Loucy (cell line): ENCODE data around the gene SLC18A3.

Experiments used
- H2AFZ ChIP-seq: fragments of 200-600 bp; sonication (generic); 2 replicates; pipeline ENCODE4 v1.6.0; 2016; ENCODE audit warnings: antibody characterized with exemption, mild to moderate bottlenecking, low read length, moderate library complexity
- H3F3A ChIP-seq: fragments of 200-600 bp; 2 replicates; pipeline ENCODE4 v1.6.0; 2016; ENCODE audit warnings: antibody characterized with exemption, low read depth, mild to moderate bottlenecking
- H3K27me3 ChIP-seq: fragments of 200-600 bp; sonication (generic); 2 replicates; pipeline ENCODE4 v1.6.1; 2014; ENCODE audit warnings: low read length, mild to moderate bottlenecking; ENCODE audit not compliant: insufficient read depth, poor library complexity, severe bottlenecking
- H3K36me3 ChIP-seq: fragments of 200-600 bp; sonication (generic); 2 replicates; pipeline ENCODE4 v1.6.1; 2016; ENCODE audit warnings: low read length; ENCODE audit not compliant: insufficient read depth
- H3K4me1 ChIP-seq: fragments of 200-600 bp; sonication (generic); 2 replicates; pipeline ENCODE4 v1.5.1; 2014; ENCODE audit warnings: low read length, mild to moderate bottlenecking; ENCODE audit not compliant: insufficient read depth, poor library complexity, severe bottlenecking
- H3K4me2 ChIP-seq: fragments of 200-600 bp; sonication (generic); 2 replicates; pipeline ENCODE4 v1.6.0; 2014; ENCODE audit warnings: antibody characterized with exemption, low read length, low read depth, mild to moderate bottlenecking; ENCODE audit not compliant: poor library complexity, severe bottlenecking
- H3K4me3 ChIP-seq: fragments of 200-600 bp; sonication (generic); 2 replicates; pipeline ENCODE4 v1.5.1; 2014; ENCODE audit warnings: low read length, mild to moderate bottlenecking, mixed read lengths; ENCODE audit not compliant: poor library complexity, severe bottlenecking
- H3K79me2 ChIP-seq: fragments of 200-600 bp; sonication (generic); 2 replicates; pipeline ENCODE4 v1.6.1; 2014; ENCODE audit warnings: low read length; ENCODE audit not compliant: insufficient read depth
- H3K9ac ChIP-seq: fragments of 200-600 bp; sonication (generic); 2 replicates; pipeline ENCODE4 v1.6.0; 2014; ENCODE audit warnings: mild to moderate bottlenecking, low read depth, low read length, moderate library complexity; ENCODE audit not compliant: poor library complexity, severe bottlenecking
- H3K9me2 ChIP-seq: fragments of 200-600 bp; sonication (generic); replicated peaks from 2 replicates; pipeline ENCODE4 v1.6.1; 2016; ENCODE audit warnings: low read depth, low read length, mixed read lengths
- H3K9me3 ChIP-seq: fragments of 200-600 bp; sonication (generic); 2 replicates; pipeline ENCODE4 v1.6.1; 2014; ENCODE audit warnings: mild to moderate bottlenecking, antibody characterized with exemption, low read length, low read depth; ENCODE audit not compliant: insufficient read depth
- H4K20me1 ChIP-seq: fragments of 200-600 bp; sonication (generic); 2 replicates; pipeline ENCODE4 v1.6.0; 2014; ENCODE audit warnings: antibody characterized with exemption, low read length, mild to moderate bottlenecking; ENCODE audit not compliant: insufficient read depth, poor library complexity, severe bottlenecking
- CTCF ChIP-seq: fragments of 200-600 bp; sonication (generic); conservative IDR thresholded peaks from 2 replicates; pipeline ENCODE4 v1.5.1; 2014; ENCODE audit warnings: mild to moderate bottlenecking, antibody characterized with exemption, low read length
- EZH2phosphoT487 ChIP-seq: fragments of 200-600 bp; IDR thresholded peaks from 2 replicates; pipeline ENCODE4 v1.6.1; 2018; ENCODE audit warnings: antibody characterized with exemption, mild to moderate bottlenecking, moderate library complexity, borderline replicate concordance

SLC18A3 gene

GRCh38 chr10:49654036-49654693, 44.1 kb downstream of the SLC18A3 start:
- Histone ChIP-seq H3K36me3 (no peaks in the 10 kb centered on the region), H3K9me2 (no peaks in the 10 kb centered on the region), H3F3A (no peaks in the 10 kb centered on the region), H3K4me3 (no peak overlapping the region), H3K9ac (no peak overlapping the region), H3K27me3 (no peaks in the 10 kb centered on the region), H3K79me2 (no peaks in the 10 kb centered on the region), H2AFZ (no peak overlapping the region), H3K4me2 (no peak overlapping the region), H3K9me3 (0 out of 2 replicates have a peak, but pooled peaks cover 3% of the 10 kb centered on the region), H4K20me1 (no peaks in the 10 kb centered on the region), H3K4me1 (no peaks in the 10 kb centered on the region)
- no peak for TF ChIP-seq EZH2phosphoT487
- TF ChIP-seq CTCF: no peak

- no peaks in the 10 kb centered on the region for H3K27me3 ChIP-seq
- no peaks in the 10 kb centered on the region for H4K20me1 ChIP-seq
- 0 out of 2 replicates have a peak, but pooled peaks cover 3% of the 10 kb centered on the region for H3K9me3 ChIP-seq
- no peaks in the 10 kb centered on the region for H3F3A ChIP-seq
- H3K4me2 ChIP-seq: no peak overlapping the region
- H3K4me1 ChIP-seq: no peaks in the 10 kb centered on the region
- no peak overlapping the region for H2AFZ ChIP-seq
- H3K36me3 ChIP-seq: no peaks in the 10 kb centered on the region
- TF ChIP-seq CTCF (no peak), EZH2phosphoT487 (no peak)
- no peak overlapping the region for H3K9ac ChIP-seq
- no peaks in the 10 kb centered on the region for H3K9me2 ChIP-seq
- no peak overlapping the region for H3K4me3 ChIP-seq
- no peaks in the 10 kb centered on the region for H3K79me2 ChIP-seq
Observed at GRCh38 chr10:49655099-49655498, 45.0 kb downstream of the SLC18A3 start.

- no peaks in the 10 kb centered on the region for H3K27me3 ChIP-seq
- H2AFZ ChIP-seq: no peak overlapping the region
- no peaks in the 10 kb centered on the region for H3K79me2 ChIP-seq
- H3K4me1 ChIP-seq: no peaks in the 10 kb centered on the region
- no peak overlapping the region for H3K9ac ChIP-seq
- H3K9me2 ChIP-seq: no peaks in the 10 kb centered on the region
- H3K36me3 ChIP-seq: no peaks in the 10 kb centered on the region
- 0 out of 2 replicates have a peak, but pooled peaks cover 3% of the 10 kb centered on the region for H3K9me3 ChIP-seq
- TF ChIP-seq CTCF: no peak
- no peak for TF ChIP-seq EZH2phosphoT487
- H3K4me2 ChIP-seq: no peak overlapping the region
- no peaks in the 10 kb centered on the region for H4K20me1 ChIP-seq
- no peak overlapping the region for H3K4me3 ChIP-seq
- H3F3A ChIP-seq: no peaks in the 10 kb centered on the region
Observed at GRCh38 chr10:49656845-49657493, 46.9 kb downstream of the SLC18A3 start.
